ENCODE data around the gene APOL3.
A peak's percentile ranks its signal among the peaks of the same experiment; 100 is the strongest.
"Not testable (repeated sequence)": the region's sequence is repeated elsewhere in the genome, so short reads cannot be mapped to it uniquely, and the experiment has no call there.

Gene APOL3

DNA sequence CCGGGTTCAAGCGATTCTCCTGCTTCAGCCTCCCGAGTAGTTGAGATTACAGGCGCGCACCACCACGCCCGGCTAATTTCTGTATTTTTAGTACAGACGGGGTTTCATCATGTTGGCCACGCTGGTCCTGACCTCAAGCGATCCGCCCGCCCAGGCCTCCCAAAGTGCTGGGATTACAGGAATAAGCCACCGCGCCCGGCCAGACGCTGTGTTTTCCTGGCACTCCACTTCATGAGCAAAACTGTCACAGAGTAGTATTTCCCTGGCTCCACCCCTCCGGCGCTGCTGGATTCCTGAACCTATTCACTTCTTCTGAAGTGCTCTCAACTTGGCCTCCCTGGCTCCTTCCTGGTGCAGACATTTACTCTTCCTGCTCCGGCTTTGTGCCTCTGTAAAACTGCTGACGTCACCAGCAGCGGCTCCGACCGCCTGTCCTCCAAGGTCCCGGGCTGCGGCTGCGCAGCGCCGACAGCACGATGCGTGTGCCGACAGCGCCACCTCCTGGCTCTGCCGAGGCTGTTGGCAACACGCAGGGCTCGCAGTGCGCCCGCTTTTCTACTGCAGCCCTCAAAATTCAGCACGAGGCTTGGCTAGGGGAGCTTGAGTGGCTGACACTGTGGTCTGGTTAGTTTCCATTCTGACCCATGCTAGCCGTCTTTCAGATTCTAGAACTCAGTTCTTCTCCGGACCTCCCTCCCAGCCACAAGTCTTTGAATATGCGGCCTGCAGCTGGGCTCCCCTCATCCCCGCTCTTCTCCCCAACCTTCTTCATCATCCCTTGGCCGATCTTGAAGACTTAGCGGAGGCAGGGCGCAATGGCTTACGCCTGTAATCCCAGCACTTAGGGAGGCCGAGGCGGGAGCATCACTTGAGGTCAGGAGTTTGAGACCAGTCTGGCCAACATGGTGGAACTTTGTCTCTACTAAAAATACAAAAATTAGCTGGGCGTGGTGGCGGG lies 36.6 kb downstream of the APOL3 start:
- DNase-seq, result peak; percentile 92 to 96
- TF ChIP-seq GATA1 (IDR thresholded peaks at IDR 0.05; ENCODE audit: low read depth, low read length), result no peak
- TF ChIP-seq POLR2A (IDR thresholded peaks at IDR 0.05; ENCODE audit: low read length), result no peak

- peak in 1 of 2 experiments; percentile 33 for DNase-seq
Observed at GRCh38 chr22:36120621-36121351, 39.8 kb downstream of the APOL3 start.

- DNase-seq, result no peak
- TF ChIP-seq GATA1 (IDR thresholded peaks at IDR 0.05; ENCODE audit: low read depth, low read length) (no peak), POLR2A (IDR thresholded peaks at IDR 0.05; ENCODE audit: low read length) (no peak)
Observed at GRCh38 chr22:36117053-36117554, 43.5 kb downstream of the APOL3 start.

GRCh38 chr22:36116127-36116526 lies 44.4 kb downstream of the APOL3 start:
- no peak for DNase-seq
- TF ChIP-seq GATA1 (IDR thresholded peaks at IDR 0.05; ENCODE audit: low read depth, low read length), result no peak
- no peak for TF ChIP-seq POLR2A (IDR thresholded peaks at IDR 0.05; ENCODE audit: low read length)

DNA sequence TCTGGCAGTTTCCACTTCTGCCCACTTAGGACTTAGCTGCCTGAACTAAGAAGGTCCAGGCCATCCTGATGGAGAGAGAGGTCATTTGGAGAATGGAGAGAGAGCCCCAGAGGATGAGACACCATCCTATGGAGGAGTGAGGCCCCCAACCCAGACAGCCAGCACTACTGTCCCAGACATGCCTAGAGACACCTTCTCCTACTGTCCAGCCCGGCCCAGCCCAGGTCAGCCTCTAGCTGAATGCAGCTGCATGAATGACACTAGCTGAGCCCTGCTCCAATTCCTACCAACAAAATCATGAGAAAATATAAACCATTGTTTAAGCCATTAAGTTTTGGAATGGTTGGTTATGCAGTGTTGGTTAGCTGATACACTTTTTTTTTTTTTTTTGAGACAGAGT lies 47.4 kb downstream of the APOL3 start:
- TF ChIP-seq POLR2A (IDR thresholded peaks at IDR 0.05; ENCODE audit: low read length) (no peak), GATA1 (IDR thresholded peaks at IDR 0.05; ENCODE audit: low read depth, low read length) (no peak)
- DNase-seq, result no peak

DNA sequence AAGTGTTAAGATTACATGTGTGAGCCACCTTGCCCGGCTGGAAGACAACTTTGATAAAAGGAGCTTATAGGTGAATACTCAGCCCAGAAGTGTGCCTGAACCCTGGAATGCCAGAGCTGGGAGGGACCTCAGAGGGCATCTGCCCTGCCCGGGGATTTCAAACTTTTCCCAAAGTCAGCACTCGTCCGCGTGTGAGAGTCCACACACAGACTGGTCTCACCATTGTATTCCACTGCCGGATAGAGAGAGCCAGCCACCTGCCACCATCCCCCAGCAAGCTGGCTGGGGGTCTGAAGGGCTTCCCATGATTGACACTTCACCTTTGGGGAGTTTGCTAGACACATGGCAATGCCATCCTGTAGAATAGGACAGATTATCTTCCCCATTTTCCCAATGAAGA lies 49.2 kb downstream of the APOL3 start:
- no peak for TF ChIP-seq GATA1 (IDR thresholded peaks at IDR 0.05; ENCODE audit: low read depth, low read length)
- no peak for TF ChIP-seq POLR2A (IDR thresholded peaks at IDR 0.05; ENCODE audit: low read length)
- no peak for DNase-seq

DNA sequence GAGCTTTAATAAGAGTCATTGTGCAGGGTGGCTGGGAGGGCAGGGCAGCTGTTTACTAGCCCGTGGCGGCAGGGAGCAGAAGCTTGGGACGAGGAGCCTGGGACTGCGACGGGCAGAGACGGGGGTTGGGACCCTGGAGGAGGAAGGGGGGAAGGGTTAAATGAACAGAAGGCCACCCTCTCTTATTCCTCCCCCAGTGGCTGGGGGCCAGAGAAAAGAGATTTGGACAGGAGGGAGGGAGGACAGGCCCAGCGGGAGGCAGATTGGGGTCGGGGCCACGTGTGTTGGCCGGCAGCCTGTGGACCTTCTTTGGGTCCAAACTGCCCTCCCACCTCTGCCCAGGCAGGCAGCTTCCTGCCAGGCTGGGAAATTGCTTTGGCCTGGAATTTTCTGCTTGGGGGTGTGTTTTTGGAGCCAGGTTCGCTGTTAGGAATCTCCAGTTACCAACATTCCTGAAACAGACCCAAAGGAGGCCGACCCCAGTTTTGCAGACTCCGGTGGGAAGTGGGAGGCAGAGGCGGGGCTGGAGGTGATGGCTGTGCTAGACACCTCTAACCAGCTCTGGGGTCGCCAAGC lies 50.2 kb downstream of the APOL3 start:
- TF ChIP-seq POLR2A (IDR thresholded peaks at IDR 0.05; ENCODE audit: low read length) (no peak), GATA1 (IDR thresholded peaks at IDR 0.05; ENCODE audit: low read depth, low read length) (no peak)
- no peak for DNase-seq

DNA sequence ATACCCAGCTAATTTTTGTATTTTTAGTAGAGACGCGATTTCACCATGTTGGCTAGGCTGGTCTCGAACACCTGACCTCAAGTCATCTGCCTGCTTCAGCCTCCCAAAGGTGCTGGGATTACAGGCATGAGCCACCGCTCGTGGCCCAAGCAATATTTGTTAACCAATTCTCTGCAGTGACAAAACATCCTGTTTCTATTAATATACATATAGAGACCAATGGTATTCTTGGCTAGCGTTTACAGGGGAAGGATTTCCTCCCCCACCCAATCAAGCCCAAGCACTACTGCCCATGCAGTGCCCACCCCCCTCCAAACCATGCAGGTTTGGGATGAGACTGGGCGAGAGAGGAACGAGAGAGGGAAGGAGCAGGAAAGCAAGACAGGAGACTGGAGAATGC lies 53.1 kb downstream of the APOL3 start:
- DNase-seq, result no peak
- TF ChIP-seq POLR2A (IDR thresholded peaks at IDR 0.05; ENCODE audit: low read length) (no peak), GATA1 (IDR thresholded peaks at IDR 0.05; ENCODE audit: low read depth, low read length) (no peak)

GRCh38 chr22:36106910-36107309 lies 53.6 kb downstream of the APOL3 start:
- TF ChIP-seq POLR2A (IDR thresholded peaks at IDR 0.05; ENCODE audit: low read length) (no peak), GATA1 (IDR thresholded peaks at IDR 0.05; ENCODE audit: low read depth, low read length) (no peak)
- no peak for DNase-seq

- TF ChIP-seq POLR2A (IDR thresholded peaks at IDR 0.05; ENCODE audit: low read length) (no peak), GATA1 (IDR thresholded peaks at IDR 0.05; ENCODE audit: low read depth, low read length) (no peak)
- no peak for DNase-seq
Observed at GRCh38 chr22:36104988-36105387, 55.6 kb downstream of the APOL3 start.

DNA sequence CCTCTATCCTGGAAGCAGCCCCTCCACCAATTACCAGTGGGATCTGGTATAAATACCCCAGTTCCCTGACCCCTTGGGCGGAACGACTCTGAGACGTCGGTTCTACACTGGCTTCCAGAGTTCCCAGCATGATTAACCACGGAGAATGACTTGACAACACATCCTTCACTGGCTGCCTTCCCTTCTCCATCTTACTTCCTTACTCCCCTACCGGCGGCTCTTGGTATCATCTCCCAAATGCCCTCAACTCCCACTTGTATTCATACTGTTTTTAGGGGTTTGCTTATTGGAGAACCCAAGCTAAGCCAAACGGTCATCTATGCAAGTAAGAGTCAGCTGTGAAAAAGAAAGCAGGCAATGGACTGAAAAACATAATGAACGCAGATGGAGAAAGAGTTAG lies 56.1 kb downstream of the APOL3 start:
- no peak for DNase-seq
- TF ChIP-seq POLR2A (IDR thresholded peaks at IDR 0.05; ENCODE audit: low read length), result no peak
- TF ChIP-seq GATA1 (IDR thresholded peaks at IDR 0.05; ENCODE audit: low read depth, low read length), result no peak

GRCh38 chr22:36103891-36104290 lies 56.7 kb downstream of the APOL3 start:
- DNase-seq, result no peak
- TF ChIP-seq POLR2A (IDR thresholded peaks at IDR 0.05; ENCODE audit: low read length) (no peak), GATA1 (IDR thresholded peaks at IDR 0.05; ENCODE audit: low read depth, low read length) (no peak)

DNA sequence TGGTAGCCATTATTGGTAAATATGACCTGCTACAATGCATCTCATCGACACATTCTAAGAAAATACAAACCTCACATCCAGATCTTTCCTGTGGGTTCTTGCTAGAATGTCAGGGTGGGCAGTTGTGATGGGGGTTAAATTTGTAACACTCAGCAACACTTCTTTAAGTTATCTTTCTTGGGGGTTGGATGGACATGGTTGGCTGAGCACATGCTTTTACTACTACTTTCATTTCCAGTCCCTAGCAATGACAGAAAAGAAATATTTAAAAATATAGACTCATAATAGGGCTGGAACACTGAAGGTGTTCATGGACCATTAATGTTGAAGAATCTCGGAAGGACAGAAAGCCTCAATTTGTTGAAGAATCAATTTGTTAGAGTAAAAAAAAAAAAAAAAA lies 57.6 kb downstream of the APOL3 start:
- no peak for DNase-seq
- TF ChIP-seq POLR2A (IDR thresholded peaks at IDR 0.05; ENCODE audit: low read length), result no peak
- no peak for TF ChIP-seq GATA1 (IDR thresholded peaks at IDR 0.05; ENCODE audit: low read depth, low read length)

DNA sequence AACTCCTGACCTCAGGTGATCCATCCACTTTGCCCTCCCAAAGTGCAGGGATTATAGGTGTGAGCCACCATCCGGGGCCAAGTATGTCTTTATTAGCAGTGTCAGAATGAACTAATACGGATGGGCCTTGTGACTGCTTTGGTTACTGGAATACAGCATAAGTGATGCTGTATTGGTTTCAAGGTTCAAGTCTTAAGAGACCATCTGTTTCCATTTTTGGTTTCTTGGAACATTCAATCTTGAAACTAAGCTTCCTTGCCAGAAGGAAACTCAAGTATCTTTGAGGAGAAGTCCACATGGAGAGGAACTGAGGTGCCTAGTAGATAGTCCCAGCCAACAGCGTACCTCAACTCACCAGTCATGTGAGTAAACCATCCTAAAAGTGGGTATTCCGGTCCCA lies 58.8 kb downstream of the APOL3 start:
- DNase-seq, result no peak
- TF ChIP-seq GATA1 (IDR thresholded peaks at IDR 0.05; ENCODE audit: low read depth, low read length) (no peak), POLR2A (IDR thresholded peaks at IDR 0.05; ENCODE audit: low read length) (no peak)

DNA sequence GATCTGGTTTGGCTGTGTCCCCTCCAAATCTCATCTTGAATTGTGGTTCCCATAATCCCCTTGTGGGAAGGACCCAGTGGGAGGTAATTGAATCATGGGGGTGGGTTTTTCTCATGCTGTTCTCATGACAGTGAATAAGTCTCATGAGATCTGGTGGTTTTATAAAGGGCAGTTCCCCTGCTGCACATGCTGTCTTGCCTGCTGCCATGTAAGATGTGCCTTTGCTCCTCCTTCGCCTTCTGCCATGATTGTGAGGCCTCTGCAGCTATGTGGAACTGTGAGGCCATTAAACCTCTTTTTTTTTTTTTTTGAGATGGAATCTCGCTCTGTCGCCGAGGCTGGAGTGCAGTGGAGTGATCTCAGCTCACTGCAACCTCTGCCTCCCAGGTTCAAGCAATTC lies 59.6 kb downstream of the APOL3 start:
- DNase-seq, result not testable (repeated sequence)
